ENCODE data around the gene GTF2E1.
A peak's percentile ranks its signal among the peaks of the same experiment; 100 is the strongest.
"Not testable (repeated sequence)": the region's sequence is repeated elsewhere in the genome, so short reads cannot be mapped to it uniquely, and the experiment has no call there.

GTF2E1 gene

GRCh38 chr3:120770891-120771290 is 28.3 kb downstream of the GTF2E1 start:
- Histone ChIP-seq H3K27ac (no peak overlapping the region), H3K4me3 (ENCODE audit: low read depth, low read length) (no peak overlapping the region), H3K36me3 (replicated peaks) (no peaks in the 10 kb centered on the region), H3K27me3 (replicated peaks) (no peaks in the 10 kb centered on the region)
- DNase-seq: no peak
- in situ Hi-C loops (cut with HindIII; ENCODE audit: low pct_ligation_motif_present, low sequenced_read_pairs): no loop called here
- no peak for TF ChIP-seq CTCF (IDR thresholded peaks at IDR 0.05; ENCODE audit: low read depth, low read length, missing control alignments)

GRCh38 chr3:120772081-120772480 is 29.5 kb downstream of the GTF2E1 start:
- DNase-seq: no peak
- in situ Hi-C loops (cut with HindIII; ENCODE audit: low pct_ligation_motif_present, low sequenced_read_pairs): no loop called here
- H3K27me3 ChIP-seq (replicated peaks): no peaks in the 10 kb centered on the region
- no peak overlapping the region for H3K27ac ChIP-seq
- H3K4me3 ChIP-seq (ENCODE audit: low read depth, low read length): no peak overlapping the region
- TF ChIP-seq CTCF (IDR thresholded peaks at IDR 0.05; ENCODE audit: low read depth, low read length, missing control alignments): no peak
- H3K36me3 ChIP-seq (replicated peaks): no peaks in the 10 kb centered on the region

- Histone ChIP-seq H3K36me3 (replicated peaks) (no peaks in the 10 kb centered on the region), H3K27me3 (replicated peaks) (no peaks in the 10 kb centered on the region), H3K27ac (no peak overlapping the region), H3K4me3 (ENCODE audit: low read depth, low read length) (no peak overlapping the region)
- no peak for TF ChIP-seq CTCF (IDR thresholded peaks at IDR 0.05; ENCODE audit: low read depth, low read length, missing control alignments)
- in situ Hi-C loops (cut with HindIII; ENCODE audit: low pct_ligation_motif_present, low sequenced_read_pairs): no loop called here
- peak; percentile 32 for DNase-seq
Observed at GRCh38 chr3:120773932-120774331, 31.4 kb downstream of the GTF2E1 start.

GRCh38 chr3:120775411-120775810 is 32.9 kb downstream of the GTF2E1 start:
- no peak for DNase-seq
- no peaks in the 10 kb centered on the region for H3K27me3 ChIP-seq (replicated peaks)
- in situ Hi-C loops (cut with HindIII; ENCODE audit: low pct_ligation_motif_present, low sequenced_read_pairs): no loop called here
- no peak overlapping the region for H3K27ac ChIP-seq
- TF ChIP-seq CTCF (IDR thresholded peaks at IDR 0.05; ENCODE audit: low read depth, low read length, missing control alignments): no peak
- H3K4me3 ChIP-seq (ENCODE audit: low read depth, low read length): no peak overlapping the region
- no peaks in the 10 kb centered on the region for H3K36me3 ChIP-seq (replicated peaks)

- Histone ChIP-seq H3K4me3 (ENCODE audit: low read depth, low read length) (no peak overlapping the region), H3K36me3 (replicated peaks) (no peaks in the 10 kb centered on the region), H3K27me3 (replicated peaks) (no peaks in the 10 kb centered on the region), H3K27ac (no peak overlapping the region)
- TF ChIP-seq CTCF (IDR thresholded peaks at IDR 0.05; ENCODE audit: low read depth, low read length, missing control alignments): no peak
- DNase-seq: no peak
- in situ Hi-C loops (cut with HindIII; ENCODE audit: low pct_ligation_motif_present, low sequenced_read_pairs): no loop called here
Observed at GRCh38 chr3:120778776-120779175, 36.2 kb downstream of the GTF2E1 start.

- H3K27ac ChIP-seq: peak overlapping the region; percentile 47
Observed at GRCh38 chr3:120780977-120781376, 38.4 kb downstream of the GTF2E1 start.

GRCh38 chr3:120785832-120786231 is 43.3 kb downstream of the GTF2E1 start:
- H3K27me3 ChIP-seq (replicated peaks); H3K36me3 ChIP-seq (replicated peaks); in situ Hi-C loops (cut with HindIII; ENCODE audit: low pct_ligation_motif_present, low sequenced_read_pairs); H3K4me3 ChIP-seq (ENCODE audit: low read depth, low read length); H3K27ac ChIP-seq: not testable (repeated sequence)
- peak; percentile 51 for DNase-seq

More at GRCh38 chr3:120780977-120781376, 38.4 kb downstream of the GTF2E1 start:
- Histone ChIP-seq H3K36me3 (replicated peaks) (no peaks in the 10 kb centered on the region), H3K4me3 (ENCODE audit: low read depth, low read length) (peak overlapping the region; percentile 9), H3K27me3 (replicated peaks) (no peaks in the 10 kb centered on the region)
- DNase-seq: peak; percentile 94
- in situ Hi-C loops (cut with HindIII; ENCODE audit: low pct_ligation_motif_present, low sequenced_read_pairs): no loop called here
- TF ChIP-seq CTCF (IDR thresholded peaks at IDR 0.05; ENCODE audit: low read depth, low read length, missing control alignments): no peak
